ENCODE measurements around the gene KIRREL3.

GRCh38 chr11:126914941-126915340, 85.6 kb downstream of the KIRREL3 start:
- TF ChIP-seq EZH2 (IDR thresholded peaks at IDR 0.05; ENCODE audit: low read depth), result no peak
- no peak for TF ChIP-seq CTCF (conservative IDR thresholded peaks at IDR 0.05)
